Muscle of leg (tissue), 11 donors: Measurements from ENCODE around the gene DPH7. TPM values are rescaled to one million over a fixed set of nuclear protein-coding genes. Genes with fewer than 3 reads are reported as not detected.
"Not testable (repeated sequence)": the region's sequence is repeated elsewhere in the genome, so short reads cannot be mapped to it uniquely, and the experiment has no call there.

ENCODE experiments used
- DNase-seq: peaks from one replicate; pipeline ENCODE4 v3.0.0; 2013
- H3K27ac ChIP-seq: one replicate; pipeline ENCODE4 v1.5.1; 2013; ENCODE audit warnings: mild to moderate bottlenecking, low read length, control low read depth
- H3K27me3 ChIP-seq: one replicate; pipeline ENCODE4 v1.6.1; 2013; ENCODE audit warnings: low read length; ENCODE audit not compliant: control insufficient read depth, insufficient read depth
- H3K36me3 ChIP-seq: one replicate; pipeline ENCODE4 v1.6.1; 2013; ENCODE audit warnings: low read length; ENCODE audit not compliant: control insufficient read depth, insufficient read depth
- H3K4me1 ChIP-seq: one replicate; pipeline ENCODE4 v1.6.1; 2013; ENCODE audit warnings: low read length; ENCODE audit not compliant: control insufficient read depth, insufficient read depth
- H3K4me3 ChIP-seq: one replicate; pipeline ENCODE4 v1.5.1; 2013; ENCODE audit warnings: low read length, control low read depth
- H3K9me3 ChIP-seq: replicated peaks from 2 replicates; pipeline ENCODE4 v1.6.1; 2013; ENCODE audit warnings: low read depth, low read length; ENCODE audit not compliant: control insufficient read depth
- WGBS: methylation state at CpG from one replicate; pipeline ENCODE4 v1.1.5; 2013; ENCODE audit warnings: missing lambda C conversion rate; ENCODE audit not compliant: insufficient coverage; 5-methylcytosine and 5-hydroxymethylcytosine counted together
- polyA plus RNA-seq, 8 donors: library from polyadenylated mRNA; unstranded; fragments of 120-200 nt; gene quantifications; one replicate each; pipeline versions ENCODE4 v1.2.1 to v1.2.3, GENCODE V29; 2013; ENCODE audit warnings: inconsistent platforms in 1 of 8, low replicate concordance in 1 of 8; ENCODE audit not compliant: insufficient read length in 8 of 8, insufficient read depth in 1 of 8
- total RNA-seq: library from RNA; stranded (reverse); fragments of 120-200 nt; gene quantifications from one replicate; pipeline ENCODE4 v1.2.4, GENCODE V29; 2013

DPH7 gene
- total and polyA plus RNA-seq, 9 donors, result 20.8 to 34.8 (median 27.1) TPM

DNA sequence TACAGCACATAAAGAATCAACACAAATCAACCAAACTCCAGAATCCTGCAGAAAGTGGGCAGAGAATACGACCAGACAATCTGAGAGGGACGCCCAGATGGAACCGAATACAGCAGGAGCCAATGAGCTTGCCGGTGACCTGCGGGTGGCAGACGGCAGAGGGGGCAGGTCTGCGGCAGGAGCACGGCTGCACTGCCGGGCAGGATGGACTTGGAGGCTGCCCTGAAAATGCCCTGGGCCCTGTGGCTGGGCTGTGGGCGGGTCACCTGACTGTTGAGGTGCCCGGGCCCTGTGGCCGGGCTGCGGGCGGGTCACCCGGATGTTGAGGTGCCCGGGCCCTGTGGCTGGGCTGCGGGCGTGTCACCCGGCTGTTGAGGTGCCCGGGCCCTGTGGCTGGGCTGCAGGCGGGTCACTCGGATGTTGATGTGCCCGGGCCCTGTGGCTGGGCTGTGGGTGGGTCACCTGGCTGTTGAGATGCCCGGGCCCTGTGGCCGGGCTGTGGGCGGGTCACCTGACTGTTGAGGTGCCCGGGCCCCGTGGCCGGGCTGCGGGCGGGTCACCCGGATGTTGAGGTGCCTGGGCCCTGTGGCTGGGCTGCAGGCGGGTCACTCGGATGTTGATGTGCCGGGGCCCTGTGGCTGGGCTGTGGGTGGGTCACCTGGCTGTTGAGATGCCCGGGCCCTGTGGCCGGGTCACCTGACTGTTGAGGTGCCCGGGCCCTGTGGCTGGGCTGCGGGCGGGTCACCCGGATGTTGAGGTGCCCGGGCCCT lies 64.7 kb downstream of the DPH7 start:
- WGBS, result 89% methylated on average over 36 of the region's 42 CpGs
- H3K36me3 ChIP-seq, H3K4me3 ChIP-seq, H3K4me1 ChIP-seq, H3K27me3 ChIP-seq, H3K9me3 ChIP-seq, DNase-seq, H3K27ac ChIP-seq: not testable (repeated sequence)

DNA sequence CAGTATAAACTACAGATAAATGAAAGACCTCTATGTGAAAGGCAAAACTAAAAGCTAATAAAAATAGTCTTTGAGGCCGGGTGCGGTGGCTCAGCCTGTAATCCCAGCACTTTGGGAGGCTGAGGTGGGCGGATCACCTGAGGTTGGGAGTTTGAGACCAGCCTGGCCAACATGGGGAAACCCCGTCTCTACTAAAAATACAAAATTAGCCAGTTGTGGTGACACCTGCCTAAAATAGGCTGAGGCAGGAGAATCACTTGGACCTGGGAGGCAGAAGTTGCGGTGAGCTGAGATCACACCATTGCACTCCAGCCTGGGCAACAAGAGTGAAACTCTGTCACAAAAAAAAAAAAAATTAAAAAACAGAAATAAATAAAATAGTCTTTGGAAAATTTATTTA lies 65.6 kb downstream of the DPH7 start:
- DNase-seq, H3K9me3 ChIP-seq, H3K27ac ChIP-seq, H3K4me1 ChIP-seq, H3K4me3 ChIP-seq, H3K27me3 ChIP-seq, H3K36me3 ChIP-seq: not testable (repeated sequence)
- no CpG with 5 or more reads among the region's 5 CpGs for WGBS

- no peaks in the 10 kb centered on the region for H3K36me3 ChIP-seq
- no peaks in the 10 kb centered on the region for H3K27me3 ChIP-seq
- no peak overlapping the region for H3K4me3 ChIP-seq
- DNase-seq, result no peak
- no peaks in the 10 kb centered on the region for H3K4me1 ChIP-seq
- no peak overlapping the region for H3K27ac ChIP-seq
- H3K9me3 ChIP-seq, result no peaks in the 10 kb centered on the region
- 86% methylated on average over 17 of the region's 25 CpGs for WGBS
Observed at GRCh38 chr9:137511758-137512463, 66.8 kb downstream of the DPH7 start.

GRCh38 chr9:137511126-137511525 lies 67.6 kb downstream of the DPH7 start:
- 95% methylated on average over 22 of the region's 22 CpGs for WGBS
- H3K27me3 ChIP-seq, H3K27ac ChIP-seq, H3K36me3 ChIP-seq, H3K4me1 ChIP-seq, H3K9me3 ChIP-seq, H3K4me3 ChIP-seq, DNase-seq: not testable (repeated sequence)

DNA sequence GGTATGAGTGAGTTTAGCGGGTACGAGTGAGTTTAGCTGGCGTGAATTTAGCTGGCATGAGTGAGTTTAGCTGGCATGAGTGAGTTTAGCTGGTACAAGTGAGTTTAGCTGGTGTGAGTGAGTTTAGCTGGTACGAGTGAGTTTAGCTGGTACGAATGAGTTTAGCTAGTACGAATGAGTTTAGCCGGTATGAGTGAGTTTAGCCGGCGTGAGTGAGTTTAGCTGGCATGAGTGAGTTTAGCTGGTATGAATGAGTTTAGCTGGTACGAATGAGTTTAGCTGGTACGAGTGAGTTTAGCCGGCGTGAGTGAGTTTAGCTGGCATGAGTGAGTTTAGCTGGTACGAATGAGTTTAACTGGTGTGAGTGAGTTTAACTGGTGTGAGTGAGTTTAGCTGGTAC lies 69.5 kb downstream of the DPH7 start:
- no peak overlapping the region for H3K4me3 ChIP-seq
- H3K27me3 ChIP-seq, result no peaks in the 10 kb centered on the region
- no peak overlapping the region for H3K27ac ChIP-seq
- WGBS, result 90% methylated on average over 14 of the region's 14 CpGs
- DNase-seq, result no peak
- no peaks in the 10 kb centered on the region for H3K4me1 ChIP-seq
- H3K9me3 ChIP-seq, result no peaks in the 10 kb centered on the region
- H3K36me3 ChIP-seq, result no peaks in the 10 kb centered on the region

DNA sequence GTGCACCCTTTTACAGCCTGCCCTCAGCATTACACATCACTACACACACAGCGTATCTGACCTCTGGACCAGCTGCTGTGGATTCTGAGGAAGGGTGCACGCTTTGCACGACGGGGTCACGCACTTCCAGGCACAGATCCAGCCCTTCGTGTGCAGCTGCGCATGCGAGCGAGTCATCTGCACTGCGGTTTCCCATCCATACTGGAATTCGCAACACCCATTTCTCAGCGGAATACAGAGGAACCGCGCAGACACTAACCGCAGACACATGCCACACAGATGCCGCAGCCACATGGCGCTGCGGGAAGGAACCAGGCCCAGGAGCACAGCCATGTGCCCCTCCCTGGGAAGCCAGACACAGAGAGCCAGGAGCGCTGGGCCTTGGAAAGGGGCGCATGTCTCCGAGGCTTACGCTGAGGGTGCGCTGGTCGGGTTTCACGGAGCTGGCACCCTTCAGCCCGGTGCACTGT lies 72.0 kb downstream of the DPH7 start:
- H3K27ac ChIP-seq, result no peak overlapping the region
- no peaks in the 10 kb centered on the region for H3K9me3 ChIP-seq
- 75% methylated on average over 26 of the region's 26 CpGs for WGBS
- no peaks in the 10 kb centered on the region for H3K4me1 ChIP-seq
- no peaks in the 10 kb centered on the region for H3K27me3 ChIP-seq
- H3K36me3 ChIP-seq, result no peaks in the 10 kb centered on the region
- no peak overlapping the region for H3K4me3 ChIP-seq
- peak; percentile 20 for DNase-seq

DNA sequence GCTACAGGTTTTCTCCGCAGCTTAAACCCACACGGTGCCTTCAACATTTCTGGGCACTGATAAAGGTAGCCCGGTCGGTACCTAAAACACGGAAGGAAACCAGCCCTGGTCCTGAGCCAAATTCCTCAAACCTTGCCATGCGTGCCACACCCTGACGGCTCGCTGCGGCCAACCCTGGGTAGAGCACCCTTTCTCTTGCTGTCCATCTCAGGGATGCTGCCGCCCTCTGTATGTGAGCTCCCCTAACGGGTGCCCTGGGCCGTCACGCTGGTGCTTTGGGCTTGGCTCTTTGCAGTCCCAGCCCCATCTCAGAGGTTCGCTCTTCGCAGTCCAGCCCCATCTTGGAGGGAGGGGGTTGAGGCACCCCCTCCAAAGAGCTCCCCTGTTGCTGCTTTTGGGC lies 72.5 kb downstream of the DPH7 start:
- H3K9me3 ChIP-seq, result no peaks in the 10 kb centered on the region
- 86% methylated on average over 15 of the region's 15 CpGs for WGBS
- DNase-seq, result no peak
- H3K27me3 ChIP-seq, result no peaks in the 10 kb centered on the region
- no peaks in the 10 kb centered on the region for H3K36me3 ChIP-seq
- H3K4me1 ChIP-seq, result no peaks in the 10 kb centered on the region
- no peak overlapping the region for H3K4me3 ChIP-seq
- H3K27ac ChIP-seq, result no peak overlapping the region

- Histone ChIP-seq H3K27ac (no peak overlapping the region), H3K36me3 (peaks cover 2% of the 10 kb centered on the region), H3K27me3 (no peaks in the 10 kb centered on the region), H3K4me3 (no peak overlapping the region), H3K4me1 (no peaks in the 10 kb centered on the region), H3K9me3 (no peaks in the 10 kb centered on the region)
- DNase-seq, result no peak
- 87% methylated on average over 28 of the region's 28 CpGs for WGBS
Observed at GRCh38 chr9:137505421-137506140, 73.1 kb downstream of the DPH7 start.
